NCI-H345 treated with DMSO at 0.1 percent for 48 hours (cell line): ENCODE results near the gene WASF2.
"Not testable (repeated sequence)": the region's sequence is repeated elsewhere in the genome, so short reads cannot be mapped to it uniquely, and the experiment has no call there.

Source experiments
- DNase-seq: peaks from one replicate; lab custom pipeline; 2025; ENCODE audit not compliant: unreplicated experiment; lab: John Stamatoyannopoulos, UW

The WASF2 gene

DNA sequence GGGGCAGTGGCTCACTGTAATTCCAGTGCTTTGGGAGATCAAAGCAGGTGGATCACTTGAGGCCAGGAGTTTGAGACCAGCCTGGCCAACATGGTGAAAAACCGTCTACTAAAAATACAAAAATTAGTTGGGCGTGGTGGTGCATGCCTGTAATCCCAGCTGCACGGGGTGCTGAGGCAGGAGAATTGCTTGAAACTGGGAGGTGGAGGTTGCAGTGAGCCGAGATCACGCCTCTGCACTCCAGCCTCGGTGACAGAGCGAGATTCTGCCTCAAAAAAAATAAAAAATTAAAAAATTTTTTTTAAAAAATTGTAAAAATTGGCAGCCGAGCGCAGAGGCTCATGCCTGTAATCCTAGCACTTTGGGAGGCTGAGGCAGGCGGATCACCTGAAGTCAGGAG is 31.4 kb downstream of the WASF2 start:
- not testable (repeated sequence) for DNase-seq

DNA sequence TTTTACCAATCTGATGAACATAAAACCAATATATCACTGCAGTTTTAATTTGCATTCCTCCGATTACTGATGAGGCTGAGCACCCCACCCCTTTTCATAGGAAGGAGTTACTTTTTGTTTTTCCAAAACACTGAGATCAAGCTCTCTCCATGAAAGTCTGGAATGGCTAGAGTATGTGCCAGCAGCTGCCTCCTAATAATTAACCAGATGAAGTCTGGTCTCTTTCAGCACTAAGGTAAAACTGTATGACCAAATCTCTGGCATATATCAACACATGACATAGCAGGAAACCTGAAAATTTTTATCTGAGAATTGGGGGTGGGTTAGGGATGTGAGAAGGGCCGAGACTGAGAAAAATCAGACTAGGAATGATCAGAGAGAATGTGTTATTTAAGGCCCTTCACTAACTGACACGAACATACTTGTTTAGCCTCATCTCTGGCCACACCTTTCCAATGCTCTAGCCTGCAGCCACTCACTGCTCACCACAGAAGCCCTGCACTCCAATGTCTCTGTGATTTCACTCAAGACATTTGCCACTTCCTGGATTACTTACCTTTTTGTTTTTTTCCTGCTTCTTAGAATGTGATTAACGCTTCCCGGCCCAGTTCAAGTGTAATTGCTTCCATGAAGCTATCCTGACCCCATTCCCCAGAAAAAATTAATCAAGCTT is 34.7 kb downstream of the WASF2 start:
- no peak for DNase-seq

- no peak for DNase-seq
These were observed 35.4 kb downstream of the WASF2 start for GRCh38 chr1:27454610-27455009.

GRCh38 chr1:27451343-27451742 is 38.6 kb downstream of the WASF2 start:
- DNase-seq = no peak

DNA sequence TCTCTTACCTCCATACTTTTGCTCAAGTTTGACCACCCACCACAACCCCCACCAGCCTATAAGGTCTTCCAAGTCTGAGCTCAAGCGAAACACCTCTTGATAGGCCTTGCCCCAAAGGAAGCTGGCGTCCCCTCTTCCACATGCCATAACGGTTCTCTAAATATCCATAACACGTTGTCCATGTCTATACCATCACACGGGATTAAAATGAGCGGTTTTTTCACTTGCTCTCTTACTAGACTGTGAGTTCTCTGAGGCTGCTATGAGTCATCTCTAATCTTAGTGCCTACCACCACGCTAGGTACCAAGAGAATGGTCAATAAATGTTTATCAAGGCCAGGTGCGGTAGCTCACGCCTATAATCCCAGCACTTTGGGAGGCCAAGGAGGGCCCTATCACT is 41.0 kb downstream of the WASF2 start:
- DNase-seq = no peak

GRCh38 chr1:27447883-27448282 is 42.1 kb downstream of the WASF2 start:
- DNase-seq = no peak

GRCh38 chr1:27447399-27447798 is 42.6 kb downstream of the WASF2 start:
- DNase-seq = no peak

DNA sequence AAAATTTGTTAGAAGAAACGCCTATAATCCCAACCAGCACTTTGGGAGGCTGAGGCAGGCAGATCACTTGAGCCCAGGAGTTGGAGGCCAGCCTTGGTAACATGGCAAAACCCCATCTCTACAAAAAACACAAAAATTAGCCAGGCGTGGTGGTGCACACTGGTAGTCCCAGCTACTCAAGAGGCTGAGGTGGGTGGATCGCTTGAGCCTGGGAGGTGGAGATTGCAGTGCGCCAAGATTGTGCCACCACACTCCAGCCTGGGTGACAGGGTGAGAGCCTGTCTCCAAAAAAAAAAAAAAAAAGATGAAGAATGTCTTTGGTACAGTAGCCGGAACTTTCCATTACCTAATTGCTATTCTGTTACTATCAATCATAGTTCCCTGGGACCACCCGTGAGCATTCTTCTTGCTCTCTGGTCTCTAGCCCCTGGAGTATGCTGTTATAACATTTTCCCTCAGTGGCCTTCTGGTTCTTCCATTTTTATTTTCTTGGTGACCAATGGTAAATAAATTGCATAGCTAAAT is 43.4 kb downstream of the WASF2 start:
- no peak for DNase-seq

GRCh38 chr1:27445177-27445936 is 44.6 kb downstream of the WASF2 start:
- DNase-seq = no peak

- DNase-seq = no peak
These were observed 45.3 kb downstream of the WASF2 start for GRCh38 chr1:27444632-27445031.

DNA sequence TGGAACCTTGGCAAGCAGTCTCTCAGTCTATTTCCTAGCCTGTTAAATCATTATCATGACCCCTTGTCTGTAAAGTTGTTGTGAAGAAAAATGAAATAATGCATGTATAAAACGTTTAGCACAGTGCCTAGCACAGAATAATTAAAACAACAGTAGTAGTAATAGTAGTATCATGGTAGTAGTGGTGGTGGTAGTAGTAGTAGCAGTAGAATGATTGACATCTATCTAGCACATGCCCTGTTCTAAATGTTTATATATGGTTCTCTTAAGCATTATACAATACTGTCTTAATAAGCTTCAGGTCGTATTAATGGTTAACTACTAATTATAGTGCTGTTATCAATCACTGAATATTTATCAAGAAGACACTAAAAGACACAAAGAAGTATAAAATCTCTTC is 50.8 kb downstream of the WASF2 start:
- no peak for DNase-seq

DNA sequence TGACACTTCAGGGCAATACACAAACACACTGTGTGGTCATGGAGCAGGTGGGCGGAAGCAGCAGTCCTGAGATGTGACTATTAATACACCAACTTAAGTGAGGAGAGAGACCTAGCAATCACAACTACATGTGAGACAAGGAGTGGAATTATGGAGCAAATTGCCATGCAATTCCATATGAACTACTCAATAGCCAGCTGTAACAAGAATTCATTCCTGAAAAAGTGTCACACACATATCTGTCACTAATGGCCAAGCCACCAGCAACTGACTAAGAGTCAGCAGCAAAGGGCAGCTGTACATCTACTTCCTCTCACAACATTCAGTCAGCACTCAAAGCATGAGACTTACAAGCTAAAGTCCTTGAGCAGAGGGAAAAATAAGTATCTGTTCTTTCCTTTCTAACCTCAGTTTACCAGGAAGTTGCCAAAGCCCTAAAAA is 51.3 kb downstream of the WASF2 start:
- no peak for DNase-seq

DNA sequence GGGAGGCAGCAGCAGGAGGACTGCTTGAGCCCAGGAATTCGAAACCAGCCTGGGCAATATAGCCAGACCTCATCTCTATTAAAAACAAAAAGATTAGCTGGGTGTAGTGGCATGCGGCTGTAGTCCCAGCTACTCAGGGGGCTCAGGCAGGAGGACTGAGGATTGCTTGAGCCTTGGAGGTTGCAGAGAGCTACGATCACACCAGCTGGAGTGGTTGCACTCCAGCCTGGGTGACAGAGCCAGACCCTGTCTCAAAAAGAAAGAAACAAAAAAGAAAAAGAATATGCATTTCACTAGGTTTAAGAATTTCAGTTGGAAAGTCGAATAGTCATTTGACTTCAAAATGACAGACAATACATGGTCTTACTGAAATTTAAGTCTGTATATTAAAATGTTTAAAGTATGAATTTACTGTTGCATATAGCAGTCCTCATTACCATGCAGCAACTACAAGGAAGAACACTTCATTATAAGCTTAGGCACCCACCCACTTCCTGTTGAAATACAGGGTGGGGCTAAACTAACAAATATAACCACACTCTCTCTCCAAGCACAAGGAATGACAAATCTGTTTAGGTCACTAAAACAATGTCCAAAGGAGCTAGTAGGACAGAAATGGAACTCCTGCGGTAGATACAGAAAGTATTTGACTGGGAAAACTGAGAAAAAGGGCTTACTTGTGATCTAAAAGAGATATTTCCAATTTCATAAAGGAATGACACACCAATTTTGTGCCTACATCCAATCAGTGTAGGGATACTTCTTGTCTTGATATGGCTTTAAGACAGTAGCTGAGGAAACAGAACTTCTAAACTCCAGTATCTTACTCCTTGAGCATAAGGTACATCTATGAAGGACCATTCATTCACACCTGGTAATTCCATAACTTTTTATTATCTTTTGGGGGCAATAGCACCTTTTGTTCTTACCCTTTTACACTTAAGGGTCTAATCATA is 53.5 kb downstream of the WASF2 start:
- DNase-seq = no peak

DNA sequence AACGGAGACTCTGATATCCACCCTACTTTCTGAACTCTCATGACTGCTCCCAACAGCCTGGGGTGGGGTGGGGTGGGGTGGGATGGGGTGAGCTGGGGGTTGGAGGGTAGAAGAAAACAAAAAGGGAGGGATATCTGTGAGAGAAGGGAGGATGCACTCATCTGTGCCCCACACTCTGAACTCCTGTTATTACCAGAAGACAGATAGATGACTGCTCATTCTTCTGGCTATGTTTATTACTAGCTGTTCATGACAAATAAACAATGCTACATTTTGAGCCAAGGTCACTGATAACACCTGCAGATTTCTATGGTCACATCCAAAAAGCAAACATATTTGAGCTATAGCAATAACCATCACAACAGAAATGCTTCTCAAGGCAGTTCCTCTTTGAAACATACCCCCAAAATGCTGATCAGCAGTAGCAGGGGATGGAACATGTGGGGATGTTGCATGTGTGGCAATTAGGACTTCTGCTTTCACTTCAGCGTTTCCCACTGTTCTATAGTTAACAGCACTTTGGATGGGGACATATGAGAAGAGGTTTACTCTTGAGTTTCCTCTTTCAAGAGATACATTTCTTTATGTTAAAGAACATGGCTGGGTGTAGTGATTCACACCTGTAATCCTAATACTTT is 54.3 kb downstream of the WASF2 start:
- DNase-seq = no peak

DNA sequence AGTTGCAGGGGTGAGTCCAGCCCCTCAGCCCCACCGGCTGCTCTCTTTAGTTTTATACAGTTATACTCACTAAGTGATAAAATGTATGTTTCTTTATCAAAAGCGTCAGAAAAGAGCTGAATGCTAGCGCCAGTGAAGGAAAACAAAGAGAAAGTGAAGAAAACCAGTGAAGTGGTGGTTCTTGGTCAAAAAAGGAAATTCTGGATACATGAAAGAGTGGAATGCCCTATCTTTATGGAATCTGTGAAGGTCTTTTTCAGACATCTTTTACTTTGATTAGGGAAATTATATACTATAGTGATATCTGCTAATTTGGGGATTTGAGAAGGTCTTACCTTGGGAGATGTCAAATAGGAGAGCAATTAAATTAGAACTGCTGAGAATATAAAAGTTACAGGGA is 56.3 kb downstream of the WASF2 start:
- DNase-seq = no peak

DNA sequence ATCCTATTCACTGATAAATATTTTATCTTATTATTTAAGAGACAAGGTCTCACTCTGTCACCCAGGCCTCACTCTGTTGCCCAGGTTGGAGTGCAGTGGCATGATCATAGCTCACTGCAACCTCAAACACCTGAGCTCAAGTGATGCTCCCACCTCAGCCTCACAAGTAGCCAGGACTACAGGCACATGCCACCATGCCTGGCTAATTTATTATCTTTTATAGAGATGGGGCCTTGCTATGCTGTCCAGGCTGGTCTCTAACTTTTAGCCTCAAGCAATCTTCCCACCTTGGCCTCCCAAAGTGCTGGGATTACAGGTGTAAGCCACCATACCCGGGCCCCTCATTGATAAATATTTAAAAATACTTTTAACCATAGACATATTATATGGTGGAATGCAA is 57.2 kb downstream of the WASF2 start:
- DNase-seq = not testable (repeated sequence)

DNA sequence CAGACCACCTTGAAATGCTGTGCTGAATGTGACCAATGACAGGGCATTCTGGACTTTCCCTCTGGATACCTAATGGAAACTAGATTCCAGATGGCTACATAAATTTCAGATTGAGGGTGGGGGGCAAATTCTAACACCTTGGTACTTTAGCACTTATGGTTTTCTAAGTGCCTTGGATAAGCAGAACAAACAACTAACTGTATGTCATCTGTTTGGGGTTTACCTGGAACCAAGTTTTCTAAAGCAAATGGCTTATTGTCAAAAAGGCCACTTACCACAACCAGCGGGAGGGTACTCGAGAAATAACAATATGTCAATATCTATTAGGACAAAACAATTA is 58.4 kb downstream of the WASF2 start:
- no peak for DNase-seq

GRCh38 chr1:27430903-27431600 is 58.9 kb downstream of the WASF2 start:
- DNase-seq = no peak

DNA sequence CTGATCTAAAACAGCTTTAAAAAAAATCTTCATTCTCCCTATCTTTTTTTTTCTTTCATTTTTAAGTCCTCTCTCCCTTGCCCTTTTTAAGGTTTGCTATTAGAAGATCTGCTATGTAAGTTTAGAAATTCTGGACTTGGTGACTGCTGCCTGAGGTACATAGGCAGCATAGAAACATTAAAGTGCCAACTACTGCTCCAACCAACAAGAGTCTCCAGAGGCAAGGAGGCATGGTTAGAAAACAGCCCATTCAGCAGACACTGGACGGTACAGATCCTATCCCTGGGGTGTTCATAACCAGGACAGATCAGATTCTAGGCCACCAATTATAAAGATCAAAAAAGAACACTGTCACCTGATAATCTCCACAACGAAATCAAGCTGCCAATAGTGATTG is 60.9 kb downstream of the WASF2 start:
- DNase-seq = no peak

- no peak for DNase-seq
These were observed 61.5 kb downstream of the WASF2 start for GRCh38 chr1:27428316-27429028.
